ENCODE measurements around the gene MIEN1. TPM values are rescaled to one million over a fixed set of nuclear protein-coding genes. Genes with fewer than 3 reads are reported as not detected.

MIEN1 gene
- total RNA-seq, 1 experiment from 2014 or later: 50.8 TPM

DNA sequence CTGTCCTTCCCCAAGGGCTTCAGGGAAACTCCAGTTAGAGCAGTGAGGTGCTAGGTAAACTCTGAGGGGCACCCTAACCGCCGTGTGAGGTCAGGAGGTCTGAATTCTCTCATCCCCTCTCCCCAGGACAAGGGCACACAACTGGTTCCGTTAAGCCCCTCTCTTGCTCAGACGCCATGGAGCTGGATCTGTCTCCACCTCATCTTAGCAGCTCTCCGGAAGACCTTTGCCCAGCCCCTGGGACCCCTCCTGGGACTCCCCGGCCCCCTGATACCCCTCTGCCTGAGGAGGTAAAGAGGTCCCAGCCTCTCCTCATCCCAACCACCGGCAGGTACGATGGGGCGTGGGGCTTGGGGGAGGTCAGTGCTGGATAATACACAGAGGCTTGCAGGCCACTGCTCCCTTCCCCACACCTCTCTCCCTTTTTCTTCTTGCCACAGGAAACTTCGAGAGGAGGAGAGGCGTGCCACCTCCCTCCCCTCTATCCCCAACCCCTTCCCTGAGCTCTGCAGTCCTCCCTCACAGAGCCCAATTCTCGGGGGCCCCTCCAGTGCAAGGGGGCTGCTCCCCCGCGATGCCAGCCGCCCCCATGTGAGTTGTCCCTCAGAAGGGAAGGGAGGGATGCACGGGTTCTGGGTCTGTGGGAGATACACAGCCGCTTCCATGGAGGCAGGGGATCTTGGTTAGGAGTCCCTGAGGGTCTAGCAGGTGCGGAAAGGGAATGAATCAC lies 12.0 kb upstream of the MIEN1 start:
- H3K4me1 Mint-ChIP-seq: peaks cover 18 to 25% of the 10 kb centered on the region in 2 experiments
- H3K4me1 ChIP-seq (ENCODE audit: insufficient read depth, low read length): peaks cover 3% of the 10 kb centered on the region; the same call in 1 of the 2 replicates
- no peak overlapping the region for H2AFZ ChIP-seq (ENCODE audit: low read length)
- peaks cover 2% of the 10 kb centered on the region; the same call in 1 of the 2 replicates for H3K79me2 ChIP-seq (ENCODE audit: insufficient read depth, low read length)
- no peak overlapping the region for H3K4me2 ChIP-seq (ENCODE audit: insufficient read depth, insufficient read length, low read length)
- H3K27me3 ChIP-seq (ENCODE audit: insufficient read depth, low read length): no peaks in the 10 kb centered on the region
- H3K9me3 Mint-ChIP-seq: no peaks in the 10 kb centered on the region
- H4K8ac ChIP-seq (replicated peaks; ENCODE audit: insufficient read length, low read depth, low read length): no peak overlapping the region
- H3K9ac ChIP-seq (ENCODE audit: extremely low read depth, insufficient read length, low read length): no peak overlapping the region
- no peak overlapping the region for H4K91ac ChIP-seq (ENCODE audit: insufficient read length, low read depth, low read length)
- H3K36me3 Mint-ChIP-seq (ENCODE audit: insufficient read depth in 1 of 3, low read depth in 3 of 3): peaks cover 13 to 49% (median 45%) of the 10 kb centered on the region in 3 experiments; a peak in 6 of 7 replicates
- H4K5ac ChIP-seq (ENCODE audit: insufficient read length, low read depth, low read length): no peak overlapping the region
- H4K20me1 ChIP-seq (ENCODE audit: control insufficient read depth, insufficient read depth, insufficient read length): no peaks in the 10 kb centered on the region
- H3K18ac ChIP-seq (ENCODE audit: insufficient read length, low read depth, low read length): no peak overlapping the region
- H2BK15ac ChIP-seq (ENCODE audit: low read depth, low read length): no peak overlapping the region
- H3T11ph ChIP-seq (ENCODE audit: low read length): no peak overlapping the region
- H2BK120ac ChIP-seq (ENCODE audit: low read depth, low read length, poor library complexity, severe bottlenecking): no peak overlapping the region
- H3K4ac ChIP-seq (ENCODE audit: low read depth, low read length): no peak overlapping the region
- H3K56ac ChIP-seq (ENCODE audit: insufficient read length, low read depth, low read length): no peak overlapping the region
- H3K79me1 ChIP-seq (ENCODE audit: insufficient read depth, low read depth, low read length, poor library complexity, severe bottlenecking): no peaks in the 10 kb centered on the region
- peaks cover 27% of the 10 kb centered on the region for H3K23me2 ChIP-seq (ENCODE audit: insufficient read length, low read depth, low read length, poor library complexity, severe bottlenecking)
- H2AK5ac ChIP-seq (ENCODE audit: insufficient read length, low read length): peak overlapping the region; percentile 66
- H3K4me3 Mint-ChIP-seq: no peak overlapping the region
- no peak overlapping the region for H3K23ac ChIP-seq (ENCODE audit: insufficient read length, low read depth, low read length)
- H3K14ac ChIP-seq (ENCODE audit: insufficient read depth, low read length): no peak overlapping the region; the same call in 1 of the 2 replicates
- H3K27ac ChIP-seq (ENCODE audit: insufficient read length, low read depth, low read length): no peak overlapping the region
- no peaks in the 10 kb centered on the region for H3K9me3 ChIP-seq (ENCODE audit: control insufficient read depth, low read depth, low read length)
- H2BK5ac ChIP-seq (ENCODE audit: insufficient read length, low read length): no peak overlapping the region
- peak overlapping the region in 2 of 3 experiments; percentile 31 to 64; a peak in 2 of 7 replicates for H3K27ac Mint-ChIP-seq
- no peak for TF ChIP-seq CTCF (conservative IDR thresholded peaks at IDR 0.05)
- H2BK20ac ChIP-seq (ENCODE audit: low read depth, low read length, poor library complexity, severe bottlenecking): no peak overlapping the region
- no peak overlapping the region for H2BK12ac ChIP-seq (ENCODE audit: insufficient read length, low read depth, low read length)
- H3K27me3 Mint-ChIP-seq (ENCODE audit: low read depth): no peaks in the 10 kb centered on the region
- DNase-seq: no peak
- no CpG with 5 or more reads among the region's 18 CpGs for WGBS (ENCODE audit: extremely low coverage, insufficient read length, low lambda C conversion rate)

Measured in H9 (cell line).